SIG-M5 (cell line): ENCODE measurements around the gene NCBP3.
"Not testable (repeated sequence)": the region's sequence is repeated elsewhere in the genome, so short reads cannot be mapped to it uniquely, and the experiment has no call there.

ENCODE experiments used
- DNase-seq: peaks from one replicate; lab custom pipeline; 2025; lab: John Stamatoyannopoulos, UW

Gene NCBP3

GRCh38 chr17:3879591-3880417, 33.8 kb upstream of the NCBP3 start:
- no peak for DNase-seq

GRCh38 chr17:3879186-3879585, 33.1 kb upstream of the NCBP3 start:
- no peak for DNase-seq

- DNase-seq, result no peak
These were observed 31.2 kb upstream of the NCBP3 start for GRCh38 chr17:3877220-3877619.

- no peak for DNase-seq
These were observed 29.3 kb upstream of the NCBP3 start for GRCh38 chr17:3875317-3875716.

GRCh38 chr17:3873862-3874261, 27.8 kb upstream of the NCBP3 start:
- no peak for DNase-seq

- no peak for DNase-seq
These were observed 24.8 kb upstream of the NCBP3 start for GRCh38 chr17:3870871-3871306.

- DNase-seq, result no peak
These were observed 21.6 kb upstream of the NCBP3 start for GRCh38 chr17:3867606-3868005.

GRCh38 chr17:3867106-3867505, 21.1 kb upstream of the NCBP3 start:
- no peak for DNase-seq

GRCh38 chr17:3866276-3866675, 20.2 kb upstream of the NCBP3 start:
- no peak for DNase-seq

- no peak for DNase-seq
These were observed 19.1 kb upstream of the NCBP3 start for GRCh38 chr17:3865176-3865575.

- no peak for DNase-seq
These were observed 18.5 kb upstream of the NCBP3 start for GRCh38 chr17:3864534-3864933.

- DNase-seq, result no peak
These were observed 16.0 kb upstream of the NCBP3 start for GRCh38 chr17:3861761-3862681.

- DNase-seq, result no peak
These were observed 15.1 kb upstream of the NCBP3 start for GRCh38 chr17:3860939-3861700.

GRCh38 chr17:3859940-3860339, 13.9 kb upstream of the NCBP3 start:
- DNase-seq, result no peak

- no peak for DNase-seq
These were observed 11.4 kb upstream of the NCBP3 start for GRCh38 chr17:3857261-3858105.

- not testable (repeated sequence) for DNase-seq
These were observed 8.2 kb upstream of the NCBP3 start for GRCh38 chr17:3854204-3854603.

GRCh38 chr17:3852561-3852960, 6.5 kb upstream of the NCBP3 start:
- no peak for DNase-seq

GRCh38 chr17:3851461-3852100, 5.5 kb upstream of the NCBP3 start:
- DNase-seq, result no peak

GRCh38 chr17:3848229-3848835, 2.3 kb upstream of the NCBP3 start:
- DNase-seq, result no peak

GRCh38 chr17:3847165-3847670, 1.2 kb upstream of the NCBP3 start:
- DNase-seq, result no peak
